DOHH2 (cell line): Measurements from ENCODE around the gene PSTPIP1.
A peak's percentile ranks its signal among the peaks of the same experiment; 100 is the strongest.

Experiments
- H3F3A ChIP-seq: fragments of 200-600 bp; sonication (generic), shearing (Covaris generic); 2 replicates; pipeline ENCODE4 v1.6.0; 2016; ENCODE audit warnings: antibody characterized with exemption, mild to moderate bottlenecking; ENCODE audit not compliant: control insufficient read depth, insufficient read depth
- H3K27ac ChIP-seq: fragments of 200-600 bp; sonication (generic); 2 replicates; pipeline ENCODE4 v1.5.1; 2014; ENCODE audit warnings: low read depth, mild to moderate bottlenecking, low read length, moderate library complexity
- H3K27me3 ChIP-seq: fragments of 200-600 bp; sonication (generic); 2 replicates; pipeline ENCODE4 v1.6.1; 2014; ENCODE audit warnings: mild to moderate bottlenecking, low read length, mixed read lengths; ENCODE audit not compliant: control insufficient read depth
- H3K36me3 ChIP-seq: fragments of 200-600 bp; sonication (generic); 2 replicates; pipeline ENCODE4 v1.6.1; 2014; ENCODE audit warnings: mild to moderate bottlenecking, low read length, moderate library complexity, mixed read lengths; ENCODE audit not compliant: control insufficient read depth
- H3K4me1 ChIP-seq: fragments of 200-600 bp; sonication (generic); 2 replicates; pipeline ENCODE4 v1.6.1; 2014; ENCODE audit warnings: mild to moderate bottlenecking, low read length, mixed read lengths; ENCODE audit not compliant: control insufficient read depth
- H3K4me2 ChIP-seq: fragments of 200-600 bp; sonication (generic); 2 replicates; pipeline ENCODE4 v1.6.0; 2014; ENCODE audit warnings: mild to moderate bottlenecking, low read length, moderate library complexity
- H3K4me3 ChIP-seq: fragments of 200-600 bp; sonication (generic); 2 replicates; pipeline ENCODE4 v1.5.1; 2014; ENCODE audit warnings: mild to moderate bottlenecking, low read length, mixed read lengths
- H3K79me2 ChIP-seq: fragments of 200-600 bp; sonication (generic); 2 replicates; pipeline ENCODE4 v1.6.1; 2014; ENCODE audit warnings: mild to moderate bottlenecking, low read length, mixed read lengths; ENCODE audit not compliant: control insufficient read depth
- H3K9me2 ChIP-seq: fragments of 200-600 bp; sonication (generic); replicated peaks from 2 replicates; pipeline ENCODE4 v1.6.1; 2014; ENCODE audit warnings: mild to moderate bottlenecking, low read length, mixed read lengths; ENCODE audit not compliant: control insufficient read depth
- H3K9me3 ChIP-seq: fragments of 200-600 bp; sonication (generic); 2 replicates; pipeline ENCODE4 v1.6.1; 2014; ENCODE audit warnings: antibody characterized with exemption, low read length, mixed read lengths; ENCODE audit not compliant: control insufficient read depth, insufficient read depth
- H4K20me1 ChIP-seq: fragments of 200-600 bp; sonication (generic); 2 replicates; pipeline ENCODE4 v1.6.0; 2014; ENCODE audit warnings: low read depth, mild to moderate bottlenecking, antibody characterized with exemption, low read length, moderate library complexity; ENCODE audit not compliant: control insufficient read depth, insufficient read depth
- CTCF ChIP-seq: fragments of 200-600 bp; sonication (generic); IDR thresholded peaks from one replicate; pipeline ENCODE4 v1.5.1; 2014; ENCODE audit warnings: antibody characterized with exemption, mild to moderate bottlenecking, low read depth, low read length; ENCODE audit not compliant: poor library complexity, severe bottlenecking
- EZH2phosphoT487 ChIP-seq: fragments of 200-600 bp; sonication (generic); IDR thresholded peaks from 2 replicates; pipeline ENCODE4 v1.6.1; 2017; ENCODE audit warnings: borderline replicate concordance, mild to moderate bottlenecking, antibody characterized with exemption, low read length, moderate library complexity, mixed read lengths

The PSTPIP1 gene

DNA sequence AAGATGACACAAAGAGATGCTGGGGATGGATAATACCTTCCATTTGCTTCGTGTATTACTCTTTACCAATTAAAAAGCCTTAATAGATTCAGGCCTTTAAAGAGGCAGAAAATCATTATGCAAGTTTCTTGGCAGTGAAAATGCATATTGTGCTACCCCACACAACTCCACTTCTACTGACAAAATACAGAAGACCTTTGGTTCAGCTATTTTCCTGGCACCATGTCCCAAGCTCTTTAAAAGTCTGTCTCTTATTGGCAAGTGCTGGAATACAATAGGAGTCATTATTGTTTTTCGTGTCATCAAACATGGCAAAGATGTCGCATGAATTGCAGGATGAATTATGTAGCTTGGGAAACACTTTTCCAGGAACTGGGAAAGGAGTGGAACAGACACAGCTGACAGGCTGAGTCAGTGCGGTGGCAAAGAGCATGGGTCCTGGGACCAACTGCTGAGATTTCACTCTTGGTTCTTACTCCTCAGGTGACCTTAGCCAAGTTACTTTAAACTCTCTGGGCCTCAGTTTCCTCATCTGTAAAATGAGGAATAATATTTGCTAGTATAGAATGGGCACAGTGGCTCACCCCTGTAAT is 81.5 kb downstream of the PSTPIP1 start:
- peaks cover 1% of the 10 kb centered on the region for H3K4me1 ChIP-seq
- H3K9me2 ChIP-seq, result no peaks in the 10 kb centered on the region
- H3F3A ChIP-seq, result no peaks in the 10 kb centered on the region
- no peak for TF ChIP-seq EZH2phosphoT487
- TF ChIP-seq CTCF, result no peak
- no peak overlapping the region for H3K4me3 ChIP-seq
- H3K4me2 ChIP-seq, result no peak overlapping the region
- H3K9me3 ChIP-seq, result no peaks in the 10 kb centered on the region
- no peaks in the 10 kb centered on the region for H3K36me3 ChIP-seq
- H4K20me1 ChIP-seq, result no peaks in the 10 kb centered on the region
- no peaks in the 10 kb centered on the region for H3K27me3 ChIP-seq
- H3K79me2 ChIP-seq, result no peaks in the 10 kb centered on the region
- H3K27ac ChIP-seq, result no peak overlapping the region

DNA sequence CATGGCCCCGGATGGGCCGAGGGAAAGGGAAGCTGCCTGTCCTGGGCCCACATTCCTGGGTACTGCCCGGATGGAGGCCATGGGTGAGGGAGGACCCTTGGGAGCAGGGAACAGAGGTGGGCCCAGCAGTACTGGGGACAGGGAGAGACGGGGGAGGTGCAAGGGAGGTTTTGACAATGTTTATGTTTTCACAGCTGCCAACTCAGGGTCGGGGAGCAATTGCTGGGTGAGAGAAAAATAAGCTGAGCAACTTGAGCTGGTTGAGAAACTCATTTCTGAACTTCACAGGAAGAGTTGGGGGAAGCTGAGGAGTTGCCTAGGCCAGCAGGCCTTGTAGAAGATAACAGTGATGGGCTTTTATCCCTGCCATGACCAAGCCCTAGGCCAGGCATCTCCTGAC is 87.0 kb downstream of the PSTPIP1 start:
- H3K36me3 ChIP-seq, result no peaks in the 10 kb centered on the region
- no peaks in the 10 kb centered on the region for H4K20me1 ChIP-seq
- no peak overlapping the region for H3K4me2 ChIP-seq
- no peak overlapping the region for H3K27ac ChIP-seq
- H3K27me3 ChIP-seq, result no peaks in the 10 kb centered on the region
- TF ChIP-seq EZH2phosphoT487 (no peak), CTCF (no peak)
- no peaks in the 10 kb centered on the region for H3K79me2 ChIP-seq
- H3F3A ChIP-seq, result no peaks in the 10 kb centered on the region
- H3K4me3 ChIP-seq, result no peak overlapping the region
- no peaks in the 10 kb centered on the region for H3K9me2 ChIP-seq
- H3K4me1 ChIP-seq, result peaks cover 17% of the 10 kb centered on the region
- no peaks in the 10 kb centered on the region for H3K9me3 ChIP-seq

- no peaks in the 10 kb centered on the region for H3K79me2 ChIP-seq
- H3K9me3 ChIP-seq, result no peaks in the 10 kb centered on the region
- peaks cover 17% of the 10 kb centered on the region for H3K4me1 ChIP-seq
- H3K27ac ChIP-seq, result no peak overlapping the region
- no peaks in the 10 kb centered on the region for H3K27me3 ChIP-seq
- no peaks in the 10 kb centered on the region for H3K9me2 ChIP-seq
- peak overlapping the region; percentile 40 for H3K4me3 ChIP-seq
- no peaks in the 10 kb centered on the region for H4K20me1 ChIP-seq
- H3K36me3 ChIP-seq, result no peaks in the 10 kb centered on the region
- no peak for TF ChIP-seq EZH2phosphoT487
- no peak for TF ChIP-seq CTCF
- peak overlapping the region; percentile 56 for H3K4me2 ChIP-seq
- no peaks in the 10 kb centered on the region for H3F3A ChIP-seq
Measured at GRCh38 chr15:77083381-77084160, 88.6 kb downstream of the PSTPIP1 start.
